GOT3 (cell line): ENCODE results near the gene SPPL2B.

ENCODE experiments used
- DNase-seq: peaks from one replicate; lab custom pipeline; 2025; ENCODE audit warnings: mixed read lengths; lab: John Stamatoyannopoulos, UW

SPPL2B gene

DNA sequence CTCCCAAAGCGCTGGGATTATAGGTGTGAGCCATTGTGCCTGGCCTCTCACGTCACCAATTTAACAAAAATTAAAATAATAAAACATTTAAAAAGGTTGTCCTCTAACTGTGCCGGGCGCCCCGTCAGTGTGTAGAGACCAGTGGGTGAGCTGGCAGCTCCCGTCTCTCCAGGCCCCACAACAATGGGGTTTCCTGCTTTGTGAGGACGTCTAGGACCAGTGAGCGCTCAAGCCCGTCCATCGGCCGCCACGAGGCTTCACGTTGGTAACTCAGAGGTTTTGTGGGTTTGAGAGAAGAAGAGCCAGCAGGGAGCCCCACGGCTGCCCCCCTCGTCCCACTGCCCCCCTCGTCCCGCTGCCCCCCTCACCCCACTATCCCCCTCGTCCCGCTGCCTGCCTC is 4.8 kb upstream of the SPPL2B start:
- DNase-seq: no peak

DNA sequence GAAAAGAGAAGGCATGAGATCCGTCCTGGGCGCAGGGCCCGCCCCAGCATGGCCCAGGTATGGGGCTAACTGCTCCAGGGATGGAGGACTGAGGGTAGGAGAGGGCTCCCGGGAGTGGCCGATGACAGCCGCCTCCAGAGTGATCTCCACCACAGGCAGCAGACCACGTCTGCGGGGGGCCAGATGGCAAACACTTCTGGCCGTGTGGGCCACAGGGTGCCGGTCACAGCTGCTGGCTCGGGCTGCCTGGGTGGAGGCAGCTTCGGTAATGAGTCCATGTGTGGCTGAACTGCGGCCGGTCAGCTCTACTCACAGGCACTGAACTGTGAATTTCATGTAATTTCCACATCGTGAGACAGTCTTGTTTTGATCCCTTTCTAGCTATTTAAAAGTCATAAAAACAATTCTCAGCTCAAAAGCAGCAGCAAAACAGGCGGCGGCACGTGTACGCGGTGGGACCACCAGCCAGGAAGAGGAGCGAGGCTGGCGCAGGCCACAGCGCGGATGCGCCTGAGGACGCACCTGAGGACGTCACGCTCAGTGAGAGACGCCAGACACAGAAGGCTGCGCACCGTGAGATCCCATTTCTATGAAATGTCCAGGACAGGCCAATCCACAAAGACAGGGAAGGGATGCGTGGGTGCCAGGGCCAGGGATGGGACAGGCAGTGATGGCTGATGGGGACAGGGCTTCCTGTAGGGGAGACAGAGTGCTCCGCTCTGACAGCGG is 4.1 kb upstream of the SPPL2B start:
- DNase-seq: no peak

DNA sequence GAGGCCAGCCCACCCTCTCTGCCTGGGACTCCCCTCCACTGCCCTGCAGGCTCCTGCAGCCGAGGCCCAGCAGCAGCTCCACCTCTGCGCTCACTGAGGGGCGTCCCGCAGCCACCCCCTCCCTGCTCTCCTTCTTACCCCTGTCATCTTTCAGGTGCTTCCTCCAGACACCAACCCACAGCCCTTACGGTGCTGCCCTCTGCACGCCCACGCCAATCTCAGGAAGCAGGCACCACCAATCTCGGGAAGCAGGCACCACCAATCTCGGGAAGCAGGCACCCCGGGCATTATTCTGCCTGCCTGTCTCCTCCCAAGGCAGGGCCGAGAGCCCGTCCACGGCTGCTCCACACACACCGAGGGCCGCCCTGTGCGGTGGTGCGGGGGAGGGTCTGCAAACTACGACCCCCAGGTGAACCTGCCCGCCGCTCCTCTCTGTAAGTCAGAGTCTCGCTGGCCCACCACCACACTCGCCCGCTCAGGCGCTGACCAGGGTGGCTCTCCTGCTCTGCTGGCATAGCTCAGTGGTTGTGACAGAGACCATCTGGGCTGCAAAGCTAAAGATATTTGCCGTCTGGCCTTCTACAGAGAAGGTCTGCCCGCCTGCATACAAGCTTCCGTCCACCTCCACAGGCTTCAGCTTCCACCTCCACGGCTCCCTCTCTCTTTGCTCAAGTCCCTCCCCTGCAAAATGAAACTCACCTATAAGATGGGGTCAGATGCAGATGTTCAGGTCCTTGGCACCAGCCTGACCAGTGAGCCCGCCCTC is 3.0 kb upstream of the SPPL2B start:
- no peak for DNase-seq

DNA sequence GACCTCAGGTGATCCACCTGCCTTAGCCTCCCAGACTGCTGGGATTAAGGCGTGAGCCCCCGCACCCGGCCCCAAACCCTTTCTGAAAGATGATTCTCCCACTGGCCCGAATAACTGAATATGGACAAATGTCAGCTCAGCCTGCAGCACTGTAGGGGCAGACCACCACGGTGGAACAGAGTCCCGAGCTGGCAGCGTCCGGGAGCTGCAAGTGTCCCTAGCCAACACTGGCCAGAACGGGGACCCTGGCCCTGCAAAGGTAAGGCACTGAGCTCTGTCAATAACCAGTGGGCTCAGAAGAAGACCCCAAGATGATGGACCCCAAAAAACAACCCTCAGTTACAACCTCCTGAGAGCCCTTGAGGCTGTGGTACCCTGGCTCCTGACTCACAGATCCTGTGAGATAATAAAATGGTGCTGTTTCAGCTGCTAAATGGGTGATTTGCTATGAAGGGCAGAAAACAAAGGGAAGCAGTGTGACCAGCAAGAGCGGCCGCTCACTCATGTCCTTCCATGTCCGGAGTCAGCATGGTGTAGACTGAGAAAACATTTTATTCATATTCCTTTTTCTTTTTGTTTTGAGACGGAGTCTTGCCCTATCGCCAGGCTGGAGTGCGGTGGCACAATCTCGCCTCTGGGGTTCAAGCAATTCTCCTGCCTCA is 1.7 kb upstream of the SPPL2B start:
- DNase-seq: no peak

DNA sequence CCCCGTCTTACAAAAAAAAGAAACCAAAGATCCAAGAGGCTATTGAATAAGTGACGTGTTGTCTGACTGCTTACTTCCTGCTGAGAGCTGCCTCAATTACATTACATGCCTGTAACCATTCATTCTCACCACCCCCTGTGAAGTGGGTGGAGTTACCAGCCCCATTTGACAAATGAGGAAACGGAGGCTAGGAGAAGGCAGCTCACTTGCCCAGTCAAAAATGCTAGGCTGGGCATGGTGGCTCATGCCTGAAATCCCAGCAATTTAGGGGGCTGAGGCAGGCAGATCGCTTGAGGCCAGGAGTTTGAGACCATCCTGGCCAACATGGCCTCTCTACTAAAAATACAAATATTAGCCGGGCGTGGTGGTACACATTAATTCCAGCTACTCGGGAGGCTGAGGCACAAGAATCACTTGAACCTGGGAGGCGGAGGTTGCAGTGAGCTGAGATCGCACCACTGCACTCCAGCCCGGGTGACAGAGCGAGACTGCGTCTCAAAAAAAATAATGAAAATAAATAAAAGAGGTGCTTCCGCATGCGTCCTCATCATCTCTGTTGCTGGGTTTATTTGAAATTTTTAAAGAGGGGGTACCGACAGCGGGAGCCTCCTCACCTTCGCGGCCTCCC is 597 bp upstream of the SPPL2B start:
- no peak for DNase-seq

DNA sequence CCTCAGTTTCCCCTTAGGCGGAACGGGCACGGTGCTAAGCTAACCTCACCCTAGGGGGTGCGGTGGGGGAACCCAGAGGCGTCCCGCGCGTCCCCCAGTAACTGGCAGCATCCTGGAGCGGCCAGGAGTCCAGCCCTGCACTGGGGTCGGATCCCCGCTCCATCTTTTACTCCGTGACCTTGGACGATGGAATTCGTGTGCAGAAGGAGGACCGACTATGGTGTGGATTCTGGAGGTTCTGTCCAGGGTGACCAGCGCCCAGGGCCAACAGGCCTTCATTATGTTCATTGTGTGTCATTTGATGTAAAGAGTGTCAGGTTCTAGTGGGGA is 630 bp downstream of the SPPL2B start:
- DNase-seq: no peak

DNA sequence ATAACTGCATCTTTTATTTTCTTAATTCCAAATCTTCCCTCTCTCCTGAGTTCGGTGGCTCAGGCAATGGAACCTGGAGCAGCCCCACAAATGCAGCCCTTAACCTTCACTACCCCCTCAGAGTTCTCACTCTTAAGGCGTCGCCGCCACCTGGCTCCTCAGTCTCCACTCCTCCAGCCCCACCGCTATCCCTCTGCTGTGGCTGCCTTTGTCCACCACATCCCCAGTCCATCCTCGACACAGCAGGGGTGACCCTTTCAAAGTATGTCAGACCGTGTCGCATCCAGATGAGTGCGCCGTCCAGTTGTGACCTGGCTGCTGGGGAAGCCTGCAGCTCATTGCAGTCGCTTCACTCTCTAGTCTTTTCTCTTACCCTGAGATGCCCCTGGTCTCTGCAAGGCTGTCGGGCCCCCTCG is 1.0 kb downstream of the SPPL2B start:
- no peak for DNase-seq

DNA sequence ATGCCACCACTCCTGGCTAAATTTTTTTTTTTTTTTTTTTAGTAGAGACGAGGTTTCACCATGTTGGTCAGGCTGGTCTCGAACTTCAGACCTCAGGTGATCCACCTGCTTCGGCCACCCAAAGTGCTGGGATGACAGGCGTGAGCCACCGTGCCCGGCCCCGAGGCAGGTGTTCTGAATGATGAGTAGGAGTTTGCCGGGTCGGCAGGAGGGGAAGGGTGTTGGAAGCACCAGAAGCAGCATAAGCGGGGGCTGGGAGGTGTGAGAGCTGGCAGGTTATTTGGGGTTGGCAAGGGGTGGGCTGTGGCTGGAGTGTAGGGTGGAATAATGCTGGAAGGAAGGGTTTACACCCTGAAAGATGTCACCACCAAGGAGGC is 1.8 kb downstream of the SPPL2B start:
- DNase-seq: no peak

DNA sequence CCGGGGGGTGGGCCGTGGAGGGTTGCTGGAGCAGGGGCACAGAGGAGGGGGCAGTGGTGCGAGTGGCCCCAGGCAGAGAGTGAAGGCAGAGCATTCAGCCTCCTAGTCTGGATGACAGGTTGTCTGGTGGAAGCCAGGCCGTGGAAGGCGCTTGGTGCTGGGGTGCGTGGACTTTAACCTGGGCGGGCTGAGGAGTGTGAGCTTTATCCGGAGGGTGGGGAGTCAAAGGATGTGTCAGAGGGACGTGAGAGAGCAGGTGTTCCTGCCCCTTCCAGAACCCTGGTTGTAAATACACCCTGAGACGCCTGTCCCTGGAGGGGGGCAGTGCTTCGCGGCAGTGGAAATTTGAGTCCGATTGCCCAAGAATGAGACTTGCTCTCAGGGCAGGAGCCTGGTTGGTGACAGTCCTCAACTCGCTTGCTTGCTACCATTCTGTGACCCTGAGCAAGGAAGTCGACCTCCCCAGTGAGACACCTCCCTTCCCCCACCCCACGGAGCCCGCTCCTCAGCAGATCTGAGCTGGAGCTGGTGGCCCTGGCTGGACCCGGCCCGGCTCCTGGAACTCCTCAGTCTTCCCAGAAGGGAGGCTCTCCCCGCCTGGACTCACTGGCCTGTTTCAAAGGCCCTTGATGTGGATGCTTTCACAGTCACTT is 2.3 kb downstream of the SPPL2B start:
- DNase-seq: no peak

DNA sequence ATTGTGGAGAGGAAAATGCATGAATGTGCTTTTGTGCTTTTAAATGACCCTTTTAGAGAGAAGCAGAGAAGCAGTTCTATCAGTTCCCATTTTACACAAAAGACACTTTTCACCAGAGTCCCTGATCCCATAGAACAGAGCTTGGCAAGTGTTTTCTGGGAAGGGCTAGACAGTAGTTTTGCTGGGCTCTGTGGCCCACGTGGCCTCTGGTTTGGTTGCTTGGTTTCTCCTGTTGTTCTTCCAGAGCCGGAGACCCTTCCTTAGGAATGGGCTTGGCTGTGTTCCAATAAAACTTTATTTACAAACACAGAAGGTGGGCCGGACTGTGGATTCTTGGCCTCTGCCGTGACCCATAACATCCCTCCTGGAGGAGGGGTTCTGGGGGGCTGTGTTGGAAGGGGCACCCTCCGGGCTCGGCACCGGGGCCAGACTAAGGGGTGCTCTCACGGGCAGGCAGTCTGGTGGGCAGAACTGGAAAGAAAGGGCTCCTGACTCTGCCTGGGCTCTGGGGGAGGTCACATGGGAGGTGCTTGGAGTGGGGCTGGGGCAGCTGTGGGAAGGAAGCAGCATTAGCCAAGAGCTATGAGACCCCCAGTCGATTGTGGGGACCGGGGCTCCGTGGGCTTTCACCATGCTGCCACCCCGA is 3.2 kb downstream of the SPPL2B start:
- DNase-seq: no peak

DNA sequence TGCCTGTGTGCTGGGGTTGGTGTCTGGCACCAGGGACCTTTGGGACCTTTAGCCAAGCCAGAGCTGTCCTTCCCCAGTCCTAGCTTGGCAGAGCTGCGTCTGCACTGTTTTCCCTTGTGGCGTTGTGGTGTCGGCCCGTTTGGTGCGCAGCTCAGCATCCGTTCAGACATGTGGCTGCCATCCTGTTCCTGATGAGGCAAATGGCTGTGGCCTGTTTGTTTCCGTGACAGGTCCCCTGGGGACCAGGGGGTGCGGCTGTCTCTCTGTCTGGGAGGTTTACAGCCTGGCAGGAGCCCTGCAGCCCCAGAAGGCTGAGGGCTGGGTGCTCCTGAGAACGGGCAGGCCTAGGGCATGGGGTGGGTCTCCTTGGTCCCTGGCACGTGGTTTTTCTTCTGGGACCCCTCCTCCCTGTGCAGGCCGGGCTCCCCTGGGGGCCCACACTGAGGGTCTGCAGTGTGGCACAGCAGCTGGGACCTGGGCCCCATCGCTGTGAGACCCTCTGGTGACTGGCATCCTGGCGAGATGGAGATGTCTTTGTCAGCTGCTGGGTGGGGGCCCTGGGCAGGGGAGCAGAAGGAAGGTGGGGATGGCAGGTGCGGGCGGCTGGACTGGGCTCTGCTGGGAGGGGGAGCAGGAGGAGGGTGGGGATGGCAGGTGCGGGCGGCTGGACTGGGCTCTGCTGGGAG is 4.0 kb downstream of the SPPL2B start:
- DNase-seq: no peak

DNA sequence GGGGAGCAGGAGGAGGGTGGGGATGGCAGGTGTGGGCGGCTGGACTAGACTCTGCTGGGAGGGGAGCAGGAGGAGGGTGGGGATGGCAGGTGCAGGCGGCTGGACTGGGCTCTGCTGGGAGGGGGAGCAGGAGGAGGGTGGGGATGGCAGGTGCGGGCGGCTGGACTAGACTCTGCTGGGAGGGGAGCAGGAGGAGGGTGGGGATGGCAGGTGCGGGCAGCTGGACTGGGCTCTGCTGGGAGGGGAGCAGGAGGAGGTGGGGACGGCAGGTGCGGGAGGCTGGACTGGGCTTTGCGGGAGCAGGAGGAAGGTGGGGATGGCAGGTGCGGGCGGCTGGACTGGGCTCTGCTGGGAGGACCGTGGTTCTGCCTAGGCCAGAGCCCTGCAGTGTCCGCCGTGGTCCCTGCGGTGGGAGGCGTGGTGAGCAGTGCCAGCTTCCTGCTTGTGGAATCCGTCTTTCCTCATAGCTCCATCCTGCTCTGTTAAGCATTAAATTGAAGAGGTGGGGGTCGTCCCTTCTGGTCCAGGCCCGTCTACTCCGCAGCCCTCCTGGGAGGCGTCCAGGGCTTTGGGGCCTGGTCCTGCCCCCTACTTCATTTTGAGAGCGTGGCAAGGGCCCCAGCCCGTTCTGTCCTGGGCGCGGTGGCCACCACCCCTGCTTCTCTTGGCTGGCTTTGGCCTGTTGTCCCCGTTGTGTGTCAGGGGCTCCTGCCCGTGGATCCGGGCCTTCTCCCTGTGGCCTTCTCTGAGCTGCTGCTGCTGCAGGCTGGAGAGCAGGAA is 4.7 kb downstream of the SPPL2B start:
- no peak for DNase-seq

DNA sequence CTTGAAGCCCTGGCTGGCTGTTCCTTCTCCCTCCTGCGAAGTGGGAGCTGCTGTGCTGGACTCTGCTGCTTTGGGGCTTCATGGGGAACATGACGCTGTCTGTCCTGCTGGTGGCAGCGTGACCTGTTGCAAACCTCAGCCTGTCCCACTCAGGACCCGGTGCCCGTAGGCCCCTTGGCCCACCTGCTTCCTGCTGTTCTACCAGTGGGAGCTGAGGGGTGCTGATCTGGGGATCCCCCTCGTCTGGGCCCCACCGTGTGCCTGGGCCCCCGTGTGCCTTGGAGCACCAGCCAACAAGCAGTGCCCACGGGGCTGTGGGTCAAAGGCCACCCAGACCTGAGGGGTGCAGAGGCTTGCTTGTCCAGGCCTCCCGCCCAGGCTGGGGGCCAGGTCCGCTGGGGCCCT is 5.3 kb downstream of the SPPL2B start:
- no peak for DNase-seq

DNA sequence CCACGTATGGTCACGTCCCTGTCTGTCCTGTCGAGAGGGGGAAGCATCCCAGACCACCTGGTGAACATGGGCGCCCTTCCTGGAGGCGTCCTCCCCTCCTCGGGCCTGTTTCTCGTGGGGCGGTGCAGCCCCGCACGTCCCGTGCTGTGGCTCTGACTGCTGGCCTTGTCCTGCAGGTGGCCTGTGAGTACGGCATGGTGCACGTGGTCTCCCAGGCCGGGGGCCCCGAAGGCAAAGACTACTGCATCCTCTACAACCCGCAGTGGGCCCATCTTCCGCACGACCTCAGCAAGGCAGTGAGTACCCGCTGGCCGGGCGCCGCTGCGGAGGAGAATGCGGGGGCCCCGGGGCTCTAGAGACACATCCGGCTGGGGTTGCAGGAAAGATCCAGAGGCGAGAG is 5.9 kb downstream of the SPPL2B start:
- no peak for DNase-seq

DNA sequence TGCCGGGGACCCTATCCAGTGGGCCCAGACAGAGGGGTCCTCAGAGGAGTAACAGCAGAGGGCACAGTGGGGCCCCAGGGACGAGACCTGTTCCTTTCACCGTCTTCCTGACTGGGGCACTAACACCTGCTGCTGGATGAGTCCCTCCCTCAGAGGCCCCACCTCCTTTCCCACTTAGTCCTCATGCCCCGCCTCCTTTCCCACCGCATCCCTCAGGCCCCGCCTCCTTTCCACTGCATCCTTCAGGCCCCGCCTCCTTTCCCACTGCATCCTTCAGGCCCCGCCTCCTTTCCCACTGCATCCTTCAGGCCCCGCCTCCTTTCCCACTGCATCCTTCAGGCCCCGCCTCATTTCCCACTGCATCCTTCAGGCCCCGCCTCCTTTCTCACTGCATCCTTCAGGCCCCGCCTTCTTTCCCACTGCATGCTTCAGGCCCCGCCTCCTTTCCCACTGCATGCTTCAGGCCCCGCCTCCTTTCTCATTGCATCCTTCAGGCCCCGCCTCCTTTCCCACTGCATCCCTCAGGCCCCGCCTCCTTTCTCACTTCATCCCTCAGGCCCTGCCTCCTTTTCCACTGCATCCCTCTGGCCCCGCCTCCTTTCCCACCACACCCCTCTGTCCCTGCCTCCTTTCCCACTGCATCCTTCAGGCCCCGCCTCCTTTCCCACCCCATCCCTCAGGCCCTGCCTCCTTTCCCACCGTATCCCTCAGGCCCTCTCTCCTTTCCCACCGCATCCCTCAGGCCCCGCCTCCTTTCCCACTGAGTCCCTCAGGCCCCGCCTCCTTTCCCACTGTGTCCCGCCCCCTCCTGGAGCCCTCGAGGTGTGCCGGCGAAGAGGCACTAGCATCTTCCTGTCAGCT is 6.7 kb downstream of the SPPL2B start:
- no peak for DNase-seq

DNA sequence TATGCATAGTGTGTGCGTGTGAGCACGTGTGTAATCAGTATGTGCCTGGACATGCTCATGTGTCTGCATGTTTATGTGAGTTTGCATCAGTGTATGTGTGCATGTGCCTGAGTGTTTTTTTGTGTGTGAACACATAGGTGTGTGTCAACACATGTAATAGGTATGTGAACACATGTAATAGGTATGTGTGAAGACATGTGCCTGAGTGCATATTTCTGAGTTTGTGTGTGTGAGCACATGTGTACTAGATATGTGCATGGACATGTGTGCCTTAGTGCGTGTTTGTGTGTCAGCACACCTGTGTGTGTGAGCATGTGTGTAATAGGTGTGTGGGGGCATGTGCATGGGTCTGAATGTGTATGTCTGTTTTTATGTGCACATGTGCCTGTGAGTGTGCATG is 7.4 kb downstream of the SPPL2B start:
- no peak for DNase-seq

DNA sequence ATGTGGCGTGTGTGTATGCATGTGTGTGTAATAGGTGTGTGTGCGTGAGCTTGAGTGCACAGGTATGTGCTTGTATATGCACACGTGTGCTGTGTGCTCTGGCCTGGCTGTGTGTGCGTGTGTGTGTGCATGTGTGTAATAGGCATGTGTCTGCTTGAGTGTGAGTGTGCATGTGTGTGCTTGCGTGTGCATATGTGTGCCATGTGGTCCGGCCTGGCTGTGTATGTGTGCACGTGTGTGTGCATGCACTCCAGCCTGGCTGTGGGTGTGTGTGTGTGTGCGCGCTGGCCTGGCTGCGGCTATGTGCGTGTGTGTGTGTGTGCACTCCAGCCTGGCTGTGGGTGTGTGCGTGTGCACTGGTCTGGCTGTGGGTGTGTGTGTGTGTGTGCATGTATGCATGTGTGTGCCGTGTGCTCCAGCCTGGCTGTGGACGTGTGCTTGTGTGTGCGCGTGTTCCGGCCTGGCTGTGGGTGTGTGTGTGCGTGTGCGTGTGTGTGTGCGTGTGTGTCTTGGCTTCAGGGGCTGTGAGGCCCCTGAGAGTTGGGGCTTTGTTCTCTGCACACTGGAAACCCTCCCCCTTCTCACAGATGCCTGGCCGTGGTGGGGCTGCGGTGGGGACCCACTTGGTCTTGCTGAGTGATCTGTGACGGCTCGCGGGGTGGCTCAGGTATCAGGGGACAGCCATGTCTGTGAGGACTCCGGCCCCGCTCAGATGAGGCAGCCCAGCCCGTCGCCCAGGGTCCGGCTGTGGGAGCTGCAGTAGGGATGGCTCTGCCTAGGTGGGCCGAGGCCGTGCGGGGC is 8.2 kb downstream of the SPPL2B start:
- no peak for DNase-seq

DNA sequence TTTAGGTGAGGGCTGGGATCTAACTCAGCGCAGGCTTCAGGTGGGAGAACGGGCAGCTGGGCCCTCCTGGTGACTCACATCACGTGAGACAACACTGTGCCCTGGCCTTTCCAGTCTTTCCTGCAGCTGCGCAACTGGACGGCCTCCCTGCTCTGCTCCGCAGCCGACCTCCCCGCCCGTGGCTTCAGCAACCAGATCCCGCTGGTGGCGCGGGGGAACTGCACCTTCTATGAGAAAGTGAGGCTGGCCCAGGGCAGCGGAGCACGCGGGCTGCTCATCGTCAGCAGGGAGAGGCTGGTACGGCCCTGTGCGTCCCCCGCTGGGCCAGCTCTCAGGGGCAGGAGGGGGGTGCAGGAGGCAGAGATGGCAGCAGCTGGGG is 8.8 kb downstream of the SPPL2B start:
- no peak for DNase-seq
